GM12878 (cell line): Measurements from ENCODE around the gene PTPRQ.

Source experiments
- NRF1 ChIP-seq: conservative IDR thresholded peaks from 2 replicates; pipeline ENCODE4 v1.6.1; 2011; ENCODE audit warnings: mild to moderate bottlenecking, low read depth, low read length, improper control_type of control experiment
- POLR2A ChIP-seq: IDR thresholded peaks from 2 replicates; pipeline ENCODE4 v1.6.1; 2011; ENCODE audit warnings: low read depth, mild to moderate bottlenecking, low read length
- POLR2AphosphoS5 ChIP-seq: IDR thresholded peaks from 2 replicates; pipeline ENCODE4 v1.6.1; 2011; ENCODE audit warnings: mild to moderate bottlenecking, low read length, inconsistent platforms

DNA sequence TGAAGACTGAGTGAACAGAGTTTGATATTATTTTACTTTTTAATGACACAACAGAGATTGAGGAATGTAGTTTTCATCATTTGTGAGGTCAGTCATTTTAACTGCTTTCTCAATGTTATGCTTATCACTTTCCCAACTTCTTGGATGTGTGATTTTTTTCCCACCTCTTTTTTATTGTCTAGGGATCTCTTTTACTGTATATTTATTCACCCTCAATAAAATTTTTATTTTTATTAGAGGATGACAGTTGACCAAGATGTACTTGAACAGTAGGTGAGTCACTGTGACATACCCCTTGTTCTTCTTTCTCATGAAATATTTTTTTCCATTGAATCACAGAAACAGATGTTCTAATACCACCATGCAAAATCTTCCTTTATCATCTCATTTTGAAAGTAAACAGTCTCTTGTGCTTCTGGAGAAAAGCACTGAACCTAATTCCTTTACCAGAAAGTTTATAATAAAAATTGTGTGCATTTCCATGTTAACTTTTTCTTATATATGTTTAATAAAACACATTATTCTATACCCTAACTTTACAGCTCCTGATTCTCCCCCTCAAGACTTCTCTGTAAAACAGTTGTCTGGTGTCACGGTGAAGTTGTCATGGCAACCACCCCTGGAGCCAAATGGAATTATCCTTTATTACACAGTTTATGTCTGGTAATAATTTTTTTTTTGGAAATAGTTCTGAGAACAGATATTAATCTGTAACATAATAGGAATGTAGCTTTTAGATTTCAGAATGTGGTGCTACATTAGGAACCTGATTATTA lies 65.9 kb downstream of the PTPRQ start:
- TF ChIP-seq POLR2A, result no peak
- no peak for TF ChIP-seq POLR2AphosphoS5
- no peak for TF ChIP-seq NRF1
